HG03460 (cell line): ENCODE data around the gene OSBPL7.

Experiments used
- ATAC-seq: cut with Tn5 transposase; IDR thresholded peaks from one replicate; pipeline ENCODE4 v1.9.1; 2021; ENCODE audit not compliant: unreplicated experiment

The OSBPL7 gene

GRCh38 chr17:47821424-47822391 lies at the start of gene OSBPL7:
TSS of gene OSBPL7 (minus strand) at chr17:47821794. CDS start at chr17:47820278, 1,516 bp downstream.
- peak; percentile 79 for ATAC-seq

- no peak for ATAC-seq
Observed at GRCh38 chr17:47871048-47871447, 49.5 kb upstream of the OSBPL7 start.

GRCh38 chr17:47870056-47870455 lies 48.5 kb upstream of the OSBPL7 start:
- no peak for ATAC-seq

GRCh38 chr17:47869114-47869513 lies 47.5 kb upstream of the OSBPL7 start:
- ATAC-seq = no peak

GRCh38 chr17:47867813-47868533 lies 46.4 kb upstream of the OSBPL7 start:
- no peak for ATAC-seq

GRCh38 chr17:47866941-47867340 lies 45.3 kb upstream of the OSBPL7 start:
- ATAC-seq = no peak

- no peak for ATAC-seq
Observed at GRCh38 chr17:47864791-47865216, 43.2 kb upstream of the OSBPL7 start.

- ATAC-seq = no peak
Observed at GRCh38 chr17:47862621-47863440, 41.2 kb upstream of the OSBPL7 start.

GRCh38 chr17:47860386-47860785 lies 38.8 kb upstream of the OSBPL7 start:
- no peak for ATAC-seq

- ATAC-seq = no peak
Observed at GRCh38 chr17:47857551-47858455, 36.2 kb upstream of the OSBPL7 start.

- no peak for ATAC-seq
Observed at GRCh38 chr17:47856830-47857229, 35.2 kb upstream of the OSBPL7 start.

- no peak for ATAC-seq
Observed at GRCh38 chr17:47855737-47856136, 34.1 kb upstream of the OSBPL7 start.

- no peak for ATAC-seq
Observed at GRCh38 chr17:47853616-47854015, 32.0 kb upstream of the OSBPL7 start.

GRCh38 chr17:47852113-47852949 lies 30.7 kb upstream of the OSBPL7 start:
- ATAC-seq = no peak

- ATAC-seq = no peak
Observed at GRCh38 chr17:47851764-47852112, 30.1 kb upstream of the OSBPL7 start.

- no peak for ATAC-seq
Observed at GRCh38 chr17:47850692-47851573, 29.3 kb upstream of the OSBPL7 start, which contains the start of gene SP6. TSS of gene SP6 (minus strand) at chr17:47851163. CDS start at chr17:47848429, 2,734 bp downstream.

- no peak for ATAC-seq
Observed at GRCh38 chr17:47850373-47850691, 28.7 kb upstream of the OSBPL7 start.

GRCh38 chr17:47848198-47848513 lies 26.6 kb upstream of the OSBPL7 start:
- no peak for ATAC-seq
